Measurements from ENCODE around the gene C7orf57.
A peak's percentile ranks its signal among the peaks of the same experiment; 100 is the strongest.
"Not testable (repeated sequence)": the region's sequence is repeated elsewhere in the genome, so short reads cannot be mapped to it uniquely, and the experiment has no call there.

Gene C7orf57

GRCh38 chr7:48035967-48036478 is 680 bp downstream of the C7orf57 start:
- DNase-seq (ENCODE audit: low spot score), result peak; percentile 46

- DNase-seq (ENCODE audit: low spot score), result no peak
Measured at GRCh38 chr7:48038815-48039506, 3.6 kb downstream of the C7orf57 start.

GRCh38 chr7:48040944-48041652 is 5.8 kb downstream of the C7orf57 start:
- DNase-seq (ENCODE audit: low spot score), result no peak

- peak; percentile 72 for DNase-seq (ENCODE audit: low spot score)
Measured at GRCh38 chr7:48041653-48041970, 6.3 kb downstream of the C7orf57 start.

GRCh38 chr7:48042216-48042615 is 6.9 kb downstream of the C7orf57 start:
- peak; percentile 65 for DNase-seq (ENCODE audit: low spot score)

GRCh38 chr7:48042636-48043035 is 7.3 kb downstream of the C7orf57 start:
- no peak for DNase-seq (ENCODE audit: low spot score)

- DNase-seq (ENCODE audit: low spot score), result no peak
Measured at GRCh38 chr7:48045195-48045765, 9.9 kb downstream of the C7orf57 start.

- no peak for DNase-seq (ENCODE audit: low spot score)
Measured at GRCh38 chr7:48046458-48046857, 11.1 kb downstream of the C7orf57 start.

- DNase-seq (ENCODE audit: low spot score), result no peak
Measured at GRCh38 chr7:48048113-48048512, 12.8 kb downstream of the C7orf57 start.

GRCh38 chr7:48049850-48050249 is 14.5 kb downstream of the C7orf57 start:
- DNase-seq (ENCODE audit: low spot score), result no peak

GRCh38 chr7:48052748-48053147 is 17.4 kb downstream of the C7orf57 start:
- no peak for DNase-seq (ENCODE audit: low spot score)

- DNase-seq (ENCODE audit: low spot score), result no peak
Measured at GRCh38 chr7:48053736-48054135, 18.4 kb downstream of the C7orf57 start.

- DNase-seq (ENCODE audit: low spot score), result no peak
Measured at GRCh38 chr7:48058990-48059389, 23.6 kb downstream of the C7orf57 start.

GRCh38 chr7:48059706-48060105 is 24.4 kb downstream of the C7orf57 start:
- DNase-seq (ENCODE audit: low spot score), result no peak

GRCh38 chr7:48063985-48064384 is 28.6 kb downstream of the C7orf57 start:
- DNase-seq (ENCODE audit: low spot score), result no peak

GRCh38 chr7:48067475-48067874 is 32.1 kb downstream of the C7orf57 start:
- DNase-seq (ENCODE audit: low spot score), result no peak

- peak; percentile 28 for DNase-seq (ENCODE audit: low spot score)
Measured at GRCh38 chr7:48074204-48074654, 38.9 kb downstream of the C7orf57 start.

- DNase-seq (ENCODE audit: low spot score), result no peak
Measured at GRCh38 chr7:48077423-48077822, 42.1 kb downstream of the C7orf57 start.

GRCh38 chr7:48078470-48078869 is 43.1 kb downstream of the C7orf57 start:
- DNase-seq (ENCODE audit: low spot score), result no peak

- DNase-seq (ENCODE audit: low spot score), result not testable (repeated sequence)
Measured at GRCh38 chr7:48082378-48082777, 47.0 kb downstream of the C7orf57 start.

GRCh38 chr7:48083114-48083830 is 47.9 kb downstream of the C7orf57 start:
- DNase-seq (ENCODE audit: low spot score), result no peak

- peak; percentile 93 for DNase-seq (ENCODE audit: low spot score)
Measured at GRCh38 chr7:48084727-48085432, 49.5 kb downstream of the C7orf57 start.
